ENCODE data around the gene HAUS1. TPM values are rescaled to one million over a fixed set of nuclear protein-coding genes. Genes with fewer than 3 reads are reported as not detected.

The HAUS1 gene
- total RNA-seq, 1 experiment from 2014 or later, result 58.7 TPM

- no peak for TF ChIP-seq ZNF425 (CRISPR knock-in tag; conservative IDR thresholded peaks at IDR 0.05)
- TF ChIP-seq ZNF263 (CRISPR knock-in tag; IDR thresholded peaks at IDR 0.05; ENCODE audit: low read depth), result no peak
- TF ChIP-seq SP1 (CRISPR knock-in tag; conservative IDR thresholded peaks at IDR 0.05), result no peak; the same call in 1 of the 2 replicates
- no peak for TF ChIP-seq HMGA2 (CRISPR knock-in tag; IDR thresholded peaks at IDR 0.05)
- TF ChIP-seq ZNF416 (CRISPR knock-in tag; IDR thresholded peaks at IDR 0.05), result no peak
- 0 out of 2 replicates have a peak, but pooled peaks have one; percentile 13 for TF ChIP-seq ZNF219 (CRISPR knock-in tag; IDR thresholded peaks at IDR 0.05; ENCODE audit: borderline replicate concordance)
- no peak; the same call in 1 of the 2 replicates for TF ChIP-seq ARID4B (CRISPR knock-in tag; IDR thresholded peaks at IDR 0.05; ENCODE audit: borderline replicate concordance)
- no peak for TF ChIP-seq NFE2L1 (CRISPR knock-in tag; IDR thresholded peaks at IDR 0.05)
- TF ChIP-seq NR2C2 (CRISPR knock-in tag; IDR thresholded peaks at IDR 0.05), result no peak
- no peak for TF ChIP-seq ZNF671 (CRISPR knock-in tag; IDR thresholded peaks at IDR 0.05)
- no peak for TF ChIP-seq GRHL2 (CRISPR knock-in tag; IDR thresholded peaks at IDR 0.05; ENCODE audit: insufficient replicate concordance, severe bottlenecking)
- no peak for TF ChIP-seq ZNF396 (CRISPR knock-in tag; IDR thresholded peaks at IDR 0.05; ENCODE audit: borderline replicate concordance)
- peak; percentile 56; the same call in 1 of the 2 replicates for TF ChIP-seq FOXP1 (CRISPR knock-in tag; IDR thresholded peaks at IDR 0.05; ENCODE audit: borderline replicate concordance)
- no peak for TF ChIP-seq AR (CRISPR knock-in tag; IDR thresholded peaks at IDR 0.05)
- no peak for TF ChIP-seq IRF1 (CRISPR knock-in tag; IDR thresholded peaks at IDR 0.05)
- TF ChIP-seq NFATC4 (CRISPR knock-in tag; IDR thresholded peaks at IDR 0.05), result no peak
- TF ChIP-seq USF1 (CRISPR knock-in tag; IDR thresholded peaks at IDR 0.05), result no peak; the same call in 1 of the 2 replicates
- no peak for TF ChIP-seq ATF6 (CRISPR knock-in tag; IDR thresholded peaks at IDR 0.05)
- TF ChIP-seq PRDM15 (CRISPR knock-in tag; IDR thresholded peaks at IDR 0.05), result 0 out of 2 replicates have a peak, but pooled peaks have one; percentile 35
- TF ChIP-seq ZNF121 (CRISPR knock-in tag; IDR thresholded peaks at IDR 0.05), result no peak
- no peak for TF ChIP-seq MYBL2 (CRISPR knock-in tag; IDR thresholded peaks at IDR 0.05)
Observed at GRCh38 chr18:46173393-46174341, 69.5 kb downstream of the HAUS1 start (continued).

Data from WTC11 (cell line).